Panc1 (cell line): ENCODE data around the gene CKAP2L. TPM values are rescaled to one million over a fixed set of nuclear protein-coding genes. Genes with fewer than 3 reads are reported as not detected.

Experiments
- ATAC-seq: fragments of 200-7000 bp; cut with Tn5 transposase; 2 replicates; pipeline ENCODE4 v1.9.1; 2020; ENCODE audit warnings: mild to moderate bottlenecking, moderate library complexity
- BruUV-seq: library from RNA; stranded (reverse); fragments of 400-500 nt; replicated peaks from 2 replicates; lab custom pipeline; 2021; lab: Mats Ljungman, UMichigan
- CTCF ChIA-PET: fragments of 300-600 bp; sonication (Branson Sonifier 250); formaldehyde crosslinking; loops from one replicate; lab custom pipeline; 2022; ENCODE audit warnings: antibody characterized with exemption; lab: Charles Lee
- POLR2A ChIA-PET: fragments of 300-600 bp; sonication (Branson Sonifier 250); formaldehyde crosslinking; loops from one replicate; lab custom pipeline; 2022; ENCODE audit warnings: antibody characterized with exemption; lab: Charles Lee
- DNase-seq: peaks from one replicate; pipeline ENCODE4 v3.0.0-alpha.2; 2010; ENCODE audit warnings: low read depth, low spot score
- H3K27ac ChIP-seq: 2 replicates; pipeline ENCODE4 v1.5.1; 2011; ENCODE audit warnings: mild to moderate bottlenecking, low read length, inconsistent platforms
- H3K27me3 ChIP-seq: fragments of 200-500 bp; sonication (Bioruptor generic); 2 replicates; pipeline ENCODE4 v1.6.0; 2014; ENCODE audit warnings: low read length, inconsistent platforms; ENCODE audit not compliant: control insufficient read depth, insufficient read depth
- H3K36me3 ChIP-seq: fragments of 200-500 bp; sonication (Bioruptor generic); 2 replicates; pipeline ENCODE4 v1.5.1; 2014; ENCODE audit warnings: inconsistent platforms, mild to moderate bottlenecking, low read length, moderate library complexity; ENCODE audit not compliant: control insufficient read depth, insufficient read depth
- H3K4me1 ChIP-seq: 2 replicates; pipeline ENCODE4 v1.5.1; 2011; ENCODE audit warnings: inconsistent platforms, mild to moderate bottlenecking, low read length, moderate library complexity; ENCODE audit not compliant: control insufficient read depth, insufficient read depth
- H3K4me3 ChIP-seq, 2 experiments: 2 replicates each; pipeline ENCODE4 v1.5.1; 2011 to 2012; ENCODE audit warnings: low read depth in 2 of 2, low read length in 2 of 2, mild to moderate bottlenecking in 2 of 2, inconsistent platforms in 1 of 2, moderate library complexity in 1 of 2
- H3K9me3 ChIP-seq: fragments of 200-500 bp; sonication (Bioruptor generic); 2 replicates; pipeline ENCODE4 v1.5.1; 2014; ENCODE audit warnings: low read depth, mild to moderate bottlenecking, inconsistent platforms, low read length, moderate library complexity; ENCODE audit not compliant: control insufficient read depth, insufficient read depth
- POLR2AphosphoS5 ChIP-seq: IDR thresholded peaks from 2 replicates; pipeline ENCODE4 v1.6.1; 2012; ENCODE audit warnings: mild to moderate bottlenecking, low read depth, low read length, moderate library complexity
- REST ChIP-seq, 2 experiments: IDR thresholded peaks; 2 replicates each; pipeline ENCODE4 v1.6.1; 2011 to 2012; ENCODE audit warnings: low read depth in 2 of 2, control low read depth in 1 of 2, low read length in 1 of 2, mild to moderate bottlenecking in 1 of 2, moderate library complexity in 1 of 2; ENCODE audit not compliant: insufficient read depth in 1 of 2
- SIN3A ChIP-seq: IDR thresholded peaks from 2 replicates; pipeline ENCODE4 v1.6.1; 2012; ENCODE audit warnings: low read depth, mild to moderate bottlenecking, low read length, moderate library complexity, borderline replicate concordance; ENCODE audit not compliant: insufficient read depth
- TCF7L2 ChIP-seq: IDR thresholded peaks from 2 replicates; pipeline ENCODE4 v1.6.1; 2011; ENCODE audit warnings: mild to moderate bottlenecking, low read depth, low read length, inconsistent platforms
- in situ Hi-C: cut with HindIII; loops from 2 replicates; pipeline ENCODE4 v1.10.0; 2016; ENCODE audit warnings: low sequenced_read_pairs, low pct_unique_long_range_greater_than_20kb
- intact Hi-C: fragments of 100-400 bp; cut with micrococcal nuclease; formaldehyde crosslinking; loops from one replicate; pipeline ENCODE4 v1.10.0; 2022; ENCODE audit not compliant: unreplicated experiment
- total RNA-seq: library from RNA; stranded (reverse); gene quantifications from one replicate; pipeline ENCODE4 v1.2.1, GENCODE V29; 2021; ENCODE audit not compliant: unreplicated experiment
- TF ChIP-seq, protein P1 (sequence below): fragments of 450-650 bp; IDR thresholded peaks from 2 replicates; pipeline ENCODE4 v1.5.1; 2017; ENCODE audit warnings: mild to moderate bottlenecking

The CKAP2L gene
- total RNA-seq, 1 experiment from 2014 or later = 27.0 TPM

DNA sequence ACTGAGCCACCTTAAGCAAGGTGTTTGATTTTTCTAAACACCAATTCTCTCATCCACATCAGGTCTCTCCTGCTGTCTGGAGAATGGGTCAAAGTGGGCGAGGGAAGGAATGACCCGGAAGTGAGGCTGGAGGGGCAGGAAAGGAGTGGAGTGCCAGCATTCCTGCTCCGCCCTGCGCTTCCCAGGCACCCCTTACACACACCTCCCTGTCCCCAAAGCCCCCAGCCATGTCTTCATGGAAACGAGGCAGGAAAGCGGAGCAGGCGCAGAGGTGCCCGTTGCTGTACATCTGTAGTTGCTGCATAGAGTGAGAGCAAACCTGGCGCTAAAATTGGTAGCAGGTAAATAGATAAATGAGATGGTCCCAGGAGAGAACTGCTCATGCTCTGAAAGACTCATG lies 70.8 kb downstream of the CKAP2L start:
- peak overlapping the region; percentile 26; the same call in 1 of the 2 replicates for H3K27ac ChIP-seq
- no peaks in the 10 kb centered on the region for H3K27me3 ChIP-seq
- no peaks in the 10 kb centered on the region for H3K9me3 ChIP-seq
- CTCF ChIA-PET = no interaction called here
- in situ Hi-C loops (no loop called here), intact Hi-C loops (no loop called here)
- H3K36me3 ChIP-seq = no peaks in the 10 kb centered on the region
- POLR2A ChIA-PET = no interaction called here
- TF ChIP-seq TCF7L2 = no peak
- TF ChIP-seq POLR2AphosphoS5 = no peak
- TF ChIP-seq, protein P1, sequence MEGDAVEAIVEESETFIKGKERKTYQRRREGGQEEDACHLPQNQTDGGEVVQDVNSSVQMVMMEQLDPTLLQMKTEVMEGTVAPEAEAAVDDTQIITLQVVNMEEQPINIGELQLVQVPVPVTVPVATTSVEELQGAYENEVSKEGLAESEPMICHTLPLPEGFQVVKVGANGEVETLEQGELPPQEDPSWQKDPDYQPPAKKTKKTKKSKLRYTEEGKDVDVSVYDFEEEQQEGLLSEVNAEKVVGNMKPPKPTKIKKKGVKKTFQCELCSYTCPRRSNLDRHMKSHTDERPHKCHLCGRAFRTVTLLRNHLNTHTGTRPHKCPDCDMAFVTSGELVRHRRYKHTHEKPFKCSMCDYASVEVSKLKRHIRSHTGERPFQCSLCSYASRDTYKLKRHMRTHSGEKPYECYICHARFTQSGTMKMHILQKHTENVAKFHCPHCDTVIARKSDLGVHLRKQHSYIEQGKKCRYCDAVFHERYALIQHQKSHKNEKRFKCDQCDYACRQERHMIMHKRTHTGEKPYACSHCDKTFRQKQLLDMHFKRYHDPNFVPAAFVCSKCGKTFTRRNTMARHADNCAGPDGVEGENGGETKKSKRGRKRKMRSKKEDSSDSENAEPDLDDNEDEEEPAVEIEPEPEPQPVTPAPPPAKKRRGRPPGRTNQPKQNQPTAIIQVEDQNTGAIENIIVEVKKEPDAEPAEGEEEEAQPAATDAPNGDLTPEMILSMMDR = no peak
- no peak for TF ChIP-seq REST (IDR thresholded peaks at IDR 0.05; ENCODE audit: insufficient read depth in 1 of 2, low read depth in 2 of 2, low read length in 1 of 2)
- TF ChIP-seq SIN3A = no peak
- DNase-seq = no peak
- no TSS peak for BruUV-seq
- ATAC-seq = no peak
- H3K4me3 ChIP-seq = no peak overlapping the region
- H3K4me1 ChIP-seq = peaks cover 23% of the 10 kb centered on the region

- Histone ChIP-seq H3K27me3 (no peaks in the 10 kb centered on the region), H3K36me3 (no peaks in the 10 kb centered on the region), H3K27ac (peak overlapping the region; percentile 45; the same call in 1 of the 2 replicates), H3K4me1 (peaks cover 23% of the 10 kb centered on the region), H3K4me3 (no peak overlapping the region), H3K9me3 (no peaks in the 10 kb centered on the region)
- TF ChIP-seq TCF7L2 (no peak), POLR2AphosphoS5 (no peak), REST (IDR thresholded peaks at IDR 0.05; ENCODE audit: insufficient read depth in 1 of 2, low read depth in 2 of 2, low read length in 1 of 2) (no peak)
- POLR2A ChIA-PET = interaction anchor here (0.5 kb wide), 1 partner anchor 61 kb away, joined by 5 read pairs; no protein-coding TSS in a partner anchor
- no peak for ATAC-seq
- DNase-seq = no peak
- in situ Hi-C loops = no loop called here
- no TSS peak for BruUV-seq
- intact Hi-C loops = no loop called here
- CTCF ChIA-PET = interaction anchor here (1.2 kb wide), 1 partner anchor 93 kb away, joined by 5 read pairs; no protein-coding TSS in a partner anchor
Measured at GRCh38 chr2:112692918-112693317, 71.5 kb downstream of the CKAP2L start.
